ENCODE measurements around the gene PCSK9.

Gene PCSK9

GRCh38 chr1:55033265-55033614 is 6.1 kb upstream of the PCSK9 start:
- no peak for TF ChIP-seq EZH2phosphoT487 (IDR thresholded peaks at IDR 0.05; ENCODE audit: low read depth)
- TF ChIP-seq CTCF (IDR thresholded peaks at IDR 0.05; ENCODE audit: low read depth, low read length): no peak
- H3K4me3 ChIP-seq (ENCODE audit: low read length): no peak overlapping the region
- no peak overlapping the region for H2AFZ ChIP-seq (ENCODE audit: low read depth, low read length)
- H4K20me1 ChIP-seq (ENCODE audit: insufficient read depth, low read length): no peaks in the 10 kb centered on the region
- H3K79me2 ChIP-seq (ENCODE audit: low read length): no peaks in the 10 kb centered on the region
- no peak overlapping the region for H3K27ac ChIP-seq (ENCODE audit: low read length)
- no peaks in the 10 kb centered on the region for H3K9me3 ChIP-seq (ENCODE audit: insufficient read depth, low read length)
- H3K9ac ChIP-seq (ENCODE audit: low read length): no peak overlapping the region
- H3K27me3 ChIP-seq (ENCODE audit: low read depth, low read length): no peaks in the 10 kb centered on the region
- H3K36me3 ChIP-seq (replicated peaks; ENCODE audit: low read depth, low read length): no peaks in the 10 kb centered on the region
- H3K4me1 ChIP-seq (ENCODE audit: low read length): no peaks in the 10 kb centered on the region
- no peak overlapping the region for H3K4me2 ChIP-seq (ENCODE audit: low read length)

- TF ChIP-seq EZH2phosphoT487 (IDR thresholded peaks at IDR 0.05; ENCODE audit: low read depth): no peak
- no peak for TF ChIP-seq CTCF (IDR thresholded peaks at IDR 0.05; ENCODE audit: low read depth, low read length)
- no peak overlapping the region for H2AFZ ChIP-seq (ENCODE audit: low read depth, low read length)
- H3K4me3 ChIP-seq (ENCODE audit: low read length): no peak overlapping the region
- no peak overlapping the region for H3K27ac ChIP-seq (ENCODE audit: low read length)
- no peak overlapping the region for H3K9ac ChIP-seq (ENCODE audit: low read length)
- no peaks in the 10 kb centered on the region for H3K4me1 ChIP-seq (ENCODE audit: low read length)
- no peaks in the 10 kb centered on the region for H3K27me3 ChIP-seq (ENCODE audit: low read depth, low read length)
- no peaks in the 10 kb centered on the region for H3K9me3 ChIP-seq (ENCODE audit: insufficient read depth, low read length)
- no peaks in the 10 kb centered on the region for H3K79me2 ChIP-seq (ENCODE audit: low read length)
- no peak overlapping the region for H3K4me2 ChIP-seq (ENCODE audit: low read length)
- no peaks in the 10 kb centered on the region for H3K36me3 ChIP-seq (replicated peaks; ENCODE audit: low read depth, low read length)
- H4K20me1 ChIP-seq (ENCODE audit: insufficient read depth, low read length): no peaks in the 10 kb centered on the region
These were observed 4.7 kb upstream of the PCSK9 start for GRCh38 chr1:55034476-55035133.

GRCh38 chr1:55035904-55036303 is 3.4 kb upstream of the PCSK9 start:
- Histone ChIP-seq H3K9ac (ENCODE audit: low read length) (no peak overlapping the region), H2AFZ (ENCODE audit: low read depth, low read length) (no peak overlapping the region), H3K27me3 (ENCODE audit: low read depth, low read length) (no peaks in the 10 kb centered on the region), H3K36me3 (replicated peaks; ENCODE audit: low read depth, low read length) (no peaks in the 10 kb centered on the region), H3K4me2 (ENCODE audit: low read length) (no peak overlapping the region), H3K4me3 (ENCODE audit: low read length) (no peak overlapping the region), H3K79me2 (ENCODE audit: low read length) (no peaks in the 10 kb centered on the region), H3K4me1 (ENCODE audit: low read length) (no peaks in the 10 kb centered on the region), H3K9me3 (ENCODE audit: insufficient read depth, low read length) (no peaks in the 10 kb centered on the region), H4K20me1 (ENCODE audit: insufficient read depth, low read length) (no peaks in the 10 kb centered on the region), H3K27ac (ENCODE audit: low read length) (no peak overlapping the region)
- no peak for TF ChIP-seq CTCF (IDR thresholded peaks at IDR 0.05; ENCODE audit: low read depth, low read length)

GRCh38 chr1:55037733-55038551 is 1.4 kb upstream of the PCSK9 start:
- Histone ChIP-seq H3K4me3 (ENCODE audit: low read length) (no peak overlapping the region), H3K9ac (ENCODE audit: low read length) (no peak overlapping the region)

More at GRCh38 chr1:55037733-55038551, 1.4 kb upstream of the PCSK9 start:
- Histone ChIP-seq H3K9me3 (ENCODE audit: insufficient read depth, low read length) (no peaks in the 10 kb centered on the region), H3K27ac (ENCODE audit: low read length) (no peak overlapping the region), H3K36me3 (replicated peaks; ENCODE audit: low read depth, low read length) (no peaks in the 10 kb centered on the region), H3K4me1 (ENCODE audit: low read length) (no peaks in the 10 kb centered on the region), H2AFZ (ENCODE audit: low read depth, low read length) (no peak overlapping the region), H3K4me2 (ENCODE audit: low read length) (no peak overlapping the region), H3K27me3 (ENCODE audit: low read depth, low read length) (no peaks in the 10 kb centered on the region), H4K20me1 (ENCODE audit: insufficient read depth, low read length) (no peaks in the 10 kb centered on the region), H3K79me2 (ENCODE audit: low read length) (no peaks in the 10 kb centered on the region)
- TF ChIP-seq EZH2phosphoT487 (IDR thresholded peaks at IDR 0.05; ENCODE audit: low read depth) (no peak), CTCF (IDR thresholded peaks at IDR 0.05; ENCODE audit: low read depth, low read length) (no peak)

Data from OCI-LY3 (cell line).